IMR-90 (cell line): ENCODE results near the gene OR2H1. TPM values are rescaled to one million over a fixed set of nuclear protein-coding genes. Genes with fewer than 3 reads are reported as not detected.

Source experiments
- ATAC-seq: fragments of 200-7000 bp; cut with Tn5 transposase; 2 replicates; pipeline ENCODE4 v1.9.1; 2020; ENCODE audit warnings: low read depth, mild to moderate bottlenecking, moderate library complexity
- Bru-seq: library from RNA; stranded (reverse); fragments of 400-500 nt; gene quantifications from one replicate; lab custom pipeline; 2021; lab: Mats Ljungman, UMichigan
- BruChase-seq, 2 experiments: library from RNA; stranded (reverse); fragments of 400-500 nt; gene quantifications; one replicate each; lab custom pipeline; 2021; lab: Mats Ljungman, UMichigan
- BruUV-seq: library from RNA; stranded (reverse); fragments of 400-500 nt; replicated peaks from 2 replicates; lab custom pipeline; 2021; lab: Mats Ljungman, UMichigan
- CTCF ChIA-PET: fragments of 300-600 bp; formaldehyde crosslinking; extraction: SDS; loops from one replicate; lab custom pipeline; 2021; ENCODE audit warnings: antibody characterized with exemption; lab: Yijun Ruan, JAX
- POLR2A ChIA-PET: fragments of 300-600 bp; sonication (Branson Sonifier 250); formaldehyde crosslinking; loops from one replicate; lab custom pipeline; 2022; ENCODE audit warnings: antibody characterized with exemption; ENCODE audit not compliant: unreplicated experiment; lab: Charles Lee
- DNase-seq: peaks from one replicate; pipeline ENCODE4 v3.0.0; 2013
- H2AFZ ChIP-seq: replicated peaks from 2 replicates; pipeline ENCODE3; 2013; ENCODE audit warnings: low read length, mild to moderate bottlenecking; ENCODE audit not compliant: poor library complexity
- H2AK5ac ChIP-seq: 2 replicates; pipeline ENCODE4 v1.6.1; 2013; ENCODE audit warnings: low read depth, low read length, inconsistent platforms
- H2AK9ac ChIP-seq: replicated peaks from 2 replicates; pipeline ENCODE3; 2013; ENCODE audit warnings: mild to moderate bottlenecking, low read depth, low read length, moderate library complexity; ENCODE audit not compliant: poor library complexity
- H2BK120ac ChIP-seq: 2 replicates; pipeline ENCODE4 v1.6.1; 2013; ENCODE audit warnings: low read depth, low read length, inconsistent platforms
- H2BK15ac ChIP-seq: 3 replicates; pipeline ENCODE4 v1.6.1; 2013; ENCODE audit warnings: low read depth, low read length, inconsistent platforms
- H2BK20ac ChIP-seq: 2 replicates; pipeline ENCODE4 v1.6.1; 2013; ENCODE audit warnings: low read depth, mild to moderate bottlenecking, inconsistent platforms, low read length, moderate library complexity
- H2BK5ac ChIP-seq: 2 replicates; pipeline ENCODE4 v1.6.1; 2013; ENCODE audit warnings: mild to moderate bottlenecking, low read depth, low read length, inconsistent platforms; ENCODE audit not compliant: poor library complexity, severe bottlenecking
- H3K14ac ChIP-seq: replicated peaks from 2 replicates; pipeline ENCODE4 v1.6.1; 2013; ENCODE audit warnings: low read depth, low read length, inconsistent platforms
- H3K18ac ChIP-seq: 2 replicates; pipeline ENCODE4 v1.6.1; 2013; ENCODE audit warnings: low read depth, low read length, control low read depth
- H3K23ac ChIP-seq: 2 replicates; pipeline ENCODE4 v1.6.1; 2013; ENCODE audit warnings: low read depth, low read length, inconsistent platforms
- H3K27ac ChIP-seq: 2 replicates; pipeline ENCODE4 v1.5.1; 2013; ENCODE audit warnings: mild to moderate bottlenecking, control low read depth, low read length; ENCODE audit not compliant: insufficient read depth
- H3K27me3 ChIP-seq: 2 replicates; pipeline ENCODE4 v1.6.1; 2013; ENCODE audit warnings: low read length; ENCODE audit not compliant: control insufficient read depth, insufficient read depth
- H3K36me3 ChIP-seq: 2 replicates; pipeline ENCODE4 v1.6.1; 2013; ENCODE audit warnings: low read length, mixed read lengths; ENCODE audit not compliant: control insufficient read depth, insufficient read depth
- H3K4ac ChIP-seq: 2 replicates; pipeline ENCODE4 v1.6.1; 2013; ENCODE audit warnings: low read depth, low read length, inconsistent platforms
- H3K4me1 ChIP-seq: 2 replicates; pipeline ENCODE4 v1.6.1; 2013; ENCODE audit warnings: low read length, mixed read lengths; ENCODE audit not compliant: control insufficient read depth, insufficient read depth
- H3K4me2 ChIP-seq: 2 replicates; pipeline ENCODE4 v1.6.1; 2013; ENCODE audit warnings: low read depth, mild to moderate bottlenecking, control low read depth, low read length, moderate library complexity
- H3K4me3 ChIP-seq: 2 replicates; pipeline ENCODE4 v1.5.1; 2013; ENCODE audit warnings: low read depth, mild to moderate bottlenecking, control low read depth, low read length, moderate library complexity; ENCODE audit not compliant: insufficient read depth
- H3K56ac ChIP-seq: 2 replicates; pipeline ENCODE4 v1.6.1; 2013; ENCODE audit warnings: low read length, inconsistent platforms; ENCODE audit not compliant: insufficient read depth; ENCODE audit errors: extremely low read depth
- H3K79me1 ChIP-seq, 2 experiments: 2 replicates each; pipeline ENCODE4 v1.6.1; 2013; ENCODE audit warnings: low read length in 2 of 2, inconsistent platforms in 1 of 2, low read depth in 1 of 2
- H3K9ac ChIP-seq: 2 replicates; pipeline ENCODE4 v1.6.1; 2013; ENCODE audit warnings: low read depth, low read length, control low read depth
- H3K9me1 ChIP-seq: 2 replicates; pipeline ENCODE4 v1.6.1; 2013; ENCODE audit warnings: low read length, inconsistent platforms; ENCODE audit not compliant: insufficient read depth
- H3K9me3 ChIP-seq: 2 replicates; pipeline ENCODE4 v1.6.1; 2013; ENCODE audit warnings: low read length; ENCODE audit not compliant: control insufficient read depth, insufficient read depth
- H4K20me1 ChIP-seq: 2 replicates; pipeline ENCODE4 v1.6.1; 2013; ENCODE audit warnings: low read length, inconsistent platforms; ENCODE audit not compliant: insufficient read depth
- H4K5ac ChIP-seq: 2 replicates; pipeline ENCODE4 v1.6.1; 2013; ENCODE audit warnings: mild to moderate bottlenecking, low read depth, low read length, control low read depth
- H4K8ac ChIP-seq, 2 experiments: 2 replicates each; pipeline ENCODE4 v1.6.1; 2013; ENCODE audit warnings: low read depth in 2 of 2, low read length in 2 of 2, control low read depth in 1 of 2, inconsistent platforms in 1 of 2
- H4K91ac ChIP-seq: 2 replicates; pipeline ENCODE4 v1.6.1; 2013; ENCODE audit warnings: low read depth, low read length, inconsistent platforms; ENCODE audit not compliant: insufficient read depth
- BHLHE40 ChIP-seq: fragments of 150-350 bp; IDR thresholded peaks from 2 replicates; pipeline ENCODE4 v1.6.1; 2016; ENCODE audit warnings: mild to moderate bottlenecking, low read depth, low read length
- CEBPB ChIP-seq: IDR thresholded peaks from 2 replicates; pipeline ENCODE4 v1.6.1; 2012; ENCODE audit warnings: low read depth, low read length, improper control_type of control experiment
- CHD1 ChIP-seq: IDR thresholded peaks from 2 replicates; pipeline ENCODE4 v1.6.1; 2012; ENCODE audit warnings: low read depth, low read length, improper control_type of control experiment
- CTCF ChIP-seq: conservative IDR thresholded peaks from 2 replicates; pipeline ENCODE4 v1.5.1; 2012; ENCODE audit warnings: mild to moderate bottlenecking, low read depth, low read length, improper control_type of control experiment
- ELK1 ChIP-seq: fragments of 150-350 bp; IDR thresholded peaks from 2 replicates; pipeline ENCODE4 v1.6.1; 2016; ENCODE audit warnings: low read depth, mild to moderate bottlenecking, low read length, moderate library complexity, borderline replicate concordance
- FOS ChIP-seq: fragments of 150-350 bp; IDR thresholded peaks from 2 replicates; pipeline ENCODE4 v1.6.1; 2016; ENCODE audit warnings: low read depth, low read length
- MAFK ChIP-seq: IDR thresholded peaks from 2 replicates; pipeline ENCODE4 v1.6.1; 2012; ENCODE audit warnings: low read depth, low read length, improper control_type of control experiment
- MAZ ChIP-seq: IDR thresholded peaks from 2 replicates; pipeline ENCODE4 v1.6.1; 2012; ENCODE audit warnings: low read depth, mild to moderate bottlenecking, low read length, improper control_type of control experiment, moderate library complexity, borderline replicate concordance
- MXI1 ChIP-seq: IDR thresholded peaks from 2 replicates; pipeline ENCODE4 v1.6.1; 2012; ENCODE audit warnings: low read depth, mild to moderate bottlenecking, low read length, moderate library complexity, borderline replicate concordance
- NFE2L2 ChIP-seq: fragments of 150-350 bp; IDR thresholded peaks from 2 replicates; pipeline ENCODE4 v1.6.1; 2016; ENCODE audit warnings: low read depth, mild to moderate bottlenecking, low read length
- POLR2A ChIP-seq: IDR thresholded peaks from 2 replicates; pipeline ENCODE4 v1.6.1; 2012; ENCODE audit warnings: mild to moderate bottlenecking, low read depth, low read length
- RAD21 ChIP-seq: IDR thresholded peaks from 2 replicates; pipeline ENCODE4 v1.6.1; 2012; ENCODE audit warnings: low read length, improper control_type of control experiment
- RCOR1 ChIP-seq: IDR thresholded peaks from 2 replicates; pipeline ENCODE4 v1.6.1; 2012; ENCODE audit warnings: mild to moderate bottlenecking, low read length, improper control_type of control experiment; ENCODE audit not compliant: insufficient replicate concordance
- RFX5 ChIP-seq: IDR thresholded peaks from 2 replicates; pipeline ENCODE4 v1.8.0; 2012; ENCODE audit warnings: low read depth, mild to moderate bottlenecking, low read length, moderate library complexity
- SMC3 ChIP-seq: fragments of 150-350 bp; IDR thresholded peaks from 2 replicates; pipeline ENCODE4 v1.6.1; 2016; ENCODE audit warnings: low read depth, mild to moderate bottlenecking, antibody characterized with exemption, low read length, moderate library complexity
- USF2 ChIP-seq: fragments of 150-350 bp; IDR thresholded peaks from 2 replicates; pipeline ENCODE4 v1.6.1; 2017; ENCODE audit warnings: mild to moderate bottlenecking, antibody characterized with exemption, low read length, low read depth
- whole genome bisulfite sequencing, 2 experiments: methylation state at CpG; one replicate each; pipeline versions ENCODE4 v1.1.5 to v1.1.7; 2013; ENCODE audit warnings: missing lambda C conversion rate in 2 of 2; ENCODE audit not compliant: insufficient read length in 1 of 2; ENCODE audit errors: extremely low coverage in 2 of 2; 5-methylcytosine and 5-hydroxymethylcytosine counted together
- dilution Hi-C: fragments of 300-500 bp; cut with HindIII; formaldehyde crosslinking; loops from one replicate; pipeline ENCODE4 v1.14.3; 2018; ENCODE audit warnings: low sequenced_read_pairs; ENCODE audit not compliant: unreplicated experiment
- in situ Hi-C: fragments of 300-500 bp; cut with MboI; formaldehyde crosslinking; loops from 3 replicates; pipeline ENCODE4 v1.14.3; 2019; ENCODE audit warnings: low sequenced_read_pairs, inconsistent platforms, mixed read lengths
- intact Hi-C: fragments of 100-400 bp; cut with micrococcal nuclease; formaldehyde crosslinking; loops from 2 replicates; pipeline ENCODE4 v1.10.0; 2022
- long read RNA-seq: library from polyadenylated mRNA; unstranded; transcript quantifications from one replicate; pipeline ENCODE4 v2.0.0, GENCODE V29; 2021; ENCODE audit not compliant: unreplicated experiment
- polyA plus RNA-seq, 3 experiments: library from polyadenylated mRNA; depleted of rRNA; stranded (reverse); fragments of >200 nt; gene quantifications; 2 replicates each; pipeline ENCODE4 v1.2.3, GENCODE V29; 2012; ENCODE audit warnings: low replicate concordance in 1 of 3
- total RNA-seq: library from RNA; depleted of rRNA; stranded (reverse); fragments of >200 nt; gene quantifications from 2 replicates; pipeline ENCODE4 v1.2.3, GENCODE V29; 2012; rRNA removed

OR2H1 gene
- total RNA-seq, result not detected in 2 replicates
- not detected in 2 replicates for polyA plus RNA-seq (2012; rRNA removed)
- not detected in 2 replicates for polyA plus RNA-seq (2012; cell fraction: cytosol; rRNA removed)
- polyA plus RNA-seq (2012; cell fraction: nucleus; rRNA removed; ENCODE audit: low replicate concordance), result not detected in 2 replicates
- Bru-seq, nascent RNA, result not detected
- BruChase-seq, experiment 1, labeled RNA remaining after a 6-hour chase, result not detected
- not detected for BruChase-seq, experiment 2, labeled RNA remaining after a 2-hour chase
- long read RNA-seq, result 0 reads

- in situ Hi-C loops (no loop called here), dilution Hi-C loops (no loop called here), intact Hi-C loops (no loop called here)
- Histone ChIP-seq H3K27ac (no peak within 1 kb of the TSS), H3K18ac (no peak within 1 kb of the TSS), H3K9me1 (no peaks in the 10 kb centered on the region), H2BK5ac (no peak within 1 kb of the TSS), H2AFZ (no peak within 1 kb of the TSS), H2BK120ac (no peak within 1 kb of the TSS), H4K91ac (no peak within 1 kb of the TSS), H3K4me2 (no peak within 1 kb of the TSS), H2AK9ac (no peak within 1 kb of the TSS), H3K4ac (no peak within 1 kb of the TSS), H3K4me1 (no peaks in the 10 kb centered on the region), H3K14ac (no peak within 1 kb of the TSS), H3K23ac (no peak within 1 kb of the TSS), H2BK20ac (no peak within 1 kb of the TSS), H2BK15ac (no peak within 1 kb of the TSS), H4K20me1 (no peaks in the 10 kb centered on the region), H3K9ac (no peak within 1 kb of the TSS), H3K56ac (no peak within 1 kb of the TSS), H3K27me3 (no peaks in the 10 kb centered on the region), H4K5ac (no peak within 1 kb of the TSS), H3K79me1 (no peaks in the 10 kb centered on the region), H3K9me3 (peaks cover 8% of the 10 kb centered on the region; the same call in 1 of the 2 replicates), H2AK5ac (no peak within 1 kb of the TSS), H4K8ac (no peak within 1 kb of the TSS), H3K36me3 (no peaks in the 10 kb centered on the region), H3K4me3 (no peak within 1 kb of the TSS)
- POLR2A ChIA-PET, result no interaction called here
- DNase-seq (no peak), ATAC-seq (no peak)
- no TSS peak for BruUV-seq
- CTCF ChIA-PET, result no interaction called here
- TF ChIP-seq NFE2L2 (no peak), CTCF (no peak), ELK1 (no peak), CEBPB (no peak), POLR2A (no peak), USF2 (no peak), FOS (no peak), RFX5 (no peak), MAZ (no peak), CHD1 (no peak), RAD21 (no peak), BHLHE40 (no peak), MXI1 (no peak), SMC3 (no peak), RCOR1 (no peak), MAFK (no peak)
- WGBS, 2 experiments, result no CpG with 5 or more reads among the region's 2 CpGs
These were observed at the start of gene OR2H1, which contains the start of gene OR11A1 for GRCh38 chr6:29456971-29457370. Gene OR2H1, plus strand, starts transcription at chr6:29457155. Its CDS starts 4,615 bp downstream, at chr6:29461770. Gene OR11A1, minus strand, starts transcription at chr6:29457071. Its CDS starts 29,430 bp downstream, at chr6:29427641.
